BJ (cell line): ENCODE data around the gene HSP90AA1. TPM values are rescaled to one million over a fixed set of nuclear protein-coding genes. Genes with fewer than 3 reads are reported as not detected.
"Not testable (repeated sequence)": the region's sequence is repeated elsewhere in the genome, so short reads cannot be mapped to it uniquely, and the experiment has no call there.

Source experiments
- CTCF ChIA-PET: fragments of 350-600 bp; formaldehyde crosslinking; extraction: SDS; loops from one replicate; lab custom pipeline; 2021; ENCODE audit warnings: antibody characterized with exemption, inconsistent platforms; lab: Yijun Ruan, JAX
- POLR2A ChIA-PET: fragments of 300-600 bp; sonication (Branson Sonifier 250); formaldehyde crosslinking; extraction: SDS; loops from one replicate; lab custom pipeline; 2021; ENCODE audit warnings: antibody characterized with exemption; lab: Charles Lee
- DNase-seq: peaks from one replicate; pipeline ENCODE4 v3.0.0-alpha.2; 2011; ENCODE audit warnings: low read depth
- H3K27me3 ChIP-seq: 2 replicates; pipeline ENCODE4 v1.6.0; 2011; ENCODE audit warnings: low read length; ENCODE audit not compliant: control insufficient read depth, insufficient read depth
- H3K36me3 ChIP-seq: 2 replicates; pipeline ENCODE4 v1.5.1; 2011; ENCODE audit warnings: low read length; ENCODE audit not compliant: control insufficient read depth, insufficient read depth
- H3K4me3 ChIP-seq: 2 replicates; pipeline ENCODE4 v1.5.1; 2011; ENCODE audit warnings: low read depth, mild to moderate bottlenecking, control low read depth, low read length
- CTCF ChIP-seq: IDR thresholded peaks from 2 replicates; pipeline ENCODE4 v1.5.1; 2011; ENCODE audit warnings: low read depth, mild to moderate bottlenecking, control low read depth, inconsistent platforms, low read length, moderate library complexity; ENCODE audit not compliant: insufficient read depth
- polyA plus RNA-seq: library from polyadenylated mRNA; depleted of rRNA; stranded (reverse); fragments of >200 nt; gene quantifications from 2 replicates; pipeline ENCODE4 v1.2.3, GENCODE V29; 2011

HSP90AA1 gene
- polyA plus RNA-seq, 1 experiment: 222 TPM

DNA sequence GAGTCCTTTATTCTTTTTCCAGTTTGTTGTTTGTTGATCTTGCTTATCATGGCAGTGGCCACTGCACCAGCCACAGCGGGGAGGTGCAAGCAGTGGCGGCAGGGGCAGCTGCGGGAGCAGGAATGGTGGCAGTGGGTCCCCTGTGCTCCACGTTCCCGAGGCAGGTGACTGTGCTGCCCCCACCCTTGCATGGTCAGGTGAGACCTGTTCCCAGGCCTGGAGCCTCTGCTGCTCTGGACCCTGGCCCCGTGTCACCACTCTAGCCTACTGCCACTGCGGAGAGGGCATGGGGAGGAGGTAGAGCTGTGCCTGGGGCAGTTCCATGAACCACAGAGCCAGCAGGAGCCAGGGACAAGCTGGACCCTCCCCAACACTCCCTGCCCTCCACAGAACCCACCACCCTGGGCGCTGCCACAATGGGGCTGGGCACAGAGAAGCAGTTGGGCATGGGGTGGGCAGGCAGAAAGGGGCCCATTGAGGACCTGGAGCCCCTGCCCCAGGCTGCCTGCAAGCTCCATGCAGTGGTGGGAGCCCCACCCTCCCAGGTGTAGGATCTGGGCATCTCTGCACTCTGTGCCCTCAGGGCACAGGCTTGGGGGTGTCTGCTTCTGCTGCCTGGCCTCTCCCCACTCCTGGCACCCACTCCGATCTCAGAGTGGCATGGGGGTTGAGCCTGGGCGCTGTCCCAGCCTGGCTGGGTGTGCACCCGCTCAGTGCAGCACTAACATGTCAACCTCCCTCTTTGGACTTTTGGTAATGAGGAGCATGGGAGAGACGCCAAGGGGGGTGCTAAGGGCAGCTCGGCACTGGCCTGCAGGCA is 29.7 kb upstream of the HSP90AA1 start:
- POLR2A ChIA-PET: no interaction called here
- Histone ChIP-seq H3K4me3 (no peak overlapping the region), H3K36me3 (no peaks in the 10 kb centered on the region; the same call in 1 of the 2 replicates), H3K27me3 (no peaks in the 10 kb centered on the region)
- DNase-seq: no peak
- CTCF ChIA-PET: interaction anchor here (0.6 to 1.5 kb wide), 4 partner anchors 12 to 307 kb away, joined by 3 to 4 read pairs (median 3); no protein-coding TSS in a partner anchor
- no peak for TF ChIP-seq CTCF

DNA sequence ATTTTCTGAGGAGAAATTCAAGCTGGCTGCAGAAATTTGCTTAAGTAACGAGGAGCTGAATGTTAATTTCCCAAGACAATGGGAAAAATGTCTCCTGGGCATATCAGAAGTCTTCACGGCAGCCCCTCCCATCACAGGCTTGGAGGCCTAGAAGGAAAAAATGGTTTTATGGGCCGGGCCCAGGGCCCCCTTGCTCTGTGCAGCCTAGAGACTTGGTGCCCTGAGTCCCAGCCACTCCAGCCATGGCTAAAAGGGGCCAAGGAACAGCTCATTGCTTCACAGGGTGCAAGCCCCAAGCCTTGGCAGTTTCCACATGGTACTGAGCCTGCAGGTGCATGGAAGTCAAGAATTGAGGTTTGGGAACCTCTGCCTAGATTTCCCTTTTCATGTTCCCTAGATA is 24.3 kb upstream of the HSP90AA1 start:
- no peak overlapping the region for H3K4me3 ChIP-seq
- CTCF ChIA-PET: interaction anchor here (0.7 to 2.6 kb wide), 2 partner anchors 13 to 149 kb away, joined by 3 to 12 read pairs; no protein-coding TSS in a partner anchor
- no peak for TF ChIP-seq CTCF
- POLR2A ChIA-PET: no interaction called here
- DNase-seq: no peak
- no peaks in the 10 kb centered on the region for H3K36me3 ChIP-seq
- no peaks in the 10 kb centered on the region for H3K27me3 ChIP-seq

- DNase-seq, H3K4me3 ChIP-seq, H3K36me3 ChIP-seq, H3K27me3 ChIP-seq, CTCF ChIA-PET, POLR2A ChIA-PET: not testable (repeated sequence)
Measured at GRCh38 chr14:102109332-102109731, 22.5 kb upstream of the HSP90AA1 start.

DNA sequence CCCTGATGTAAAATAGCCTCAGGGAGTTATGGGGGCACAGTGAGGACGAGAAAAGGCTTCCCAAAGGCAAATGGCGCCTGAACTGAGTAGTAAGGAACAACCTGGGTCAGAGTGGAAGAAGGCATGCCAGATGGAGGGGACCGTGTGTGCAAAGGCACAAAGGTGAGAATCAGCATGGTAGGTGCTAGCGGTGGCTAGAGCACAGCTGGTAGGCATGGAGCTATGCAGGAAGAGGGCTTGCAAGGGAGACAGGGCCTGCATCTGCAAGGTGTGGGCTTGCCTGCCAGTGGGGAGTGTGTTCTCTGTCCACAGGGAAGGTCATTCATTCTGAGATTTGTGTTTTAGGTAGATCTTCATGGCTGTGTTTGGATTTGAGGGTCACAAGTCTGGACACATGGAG is 18.5 kb upstream of the HSP90AA1 start:
- no peak overlapping the region for H3K4me3 ChIP-seq
- POLR2A ChIA-PET: no interaction called here
- H3K27me3 ChIP-seq: no peaks in the 10 kb centered on the region
- TF ChIP-seq CTCF: no peak
- no peak for DNase-seq
- H3K36me3 ChIP-seq: no peaks in the 10 kb centered on the region
- CTCF ChIA-PET: interaction anchor here (0.9 to 3.3 kb wide), 2 partner anchors 9 to 139 kb away, joined by 3 to 17 read pairs; no protein-coding TSS in a partner anchor

DNA sequence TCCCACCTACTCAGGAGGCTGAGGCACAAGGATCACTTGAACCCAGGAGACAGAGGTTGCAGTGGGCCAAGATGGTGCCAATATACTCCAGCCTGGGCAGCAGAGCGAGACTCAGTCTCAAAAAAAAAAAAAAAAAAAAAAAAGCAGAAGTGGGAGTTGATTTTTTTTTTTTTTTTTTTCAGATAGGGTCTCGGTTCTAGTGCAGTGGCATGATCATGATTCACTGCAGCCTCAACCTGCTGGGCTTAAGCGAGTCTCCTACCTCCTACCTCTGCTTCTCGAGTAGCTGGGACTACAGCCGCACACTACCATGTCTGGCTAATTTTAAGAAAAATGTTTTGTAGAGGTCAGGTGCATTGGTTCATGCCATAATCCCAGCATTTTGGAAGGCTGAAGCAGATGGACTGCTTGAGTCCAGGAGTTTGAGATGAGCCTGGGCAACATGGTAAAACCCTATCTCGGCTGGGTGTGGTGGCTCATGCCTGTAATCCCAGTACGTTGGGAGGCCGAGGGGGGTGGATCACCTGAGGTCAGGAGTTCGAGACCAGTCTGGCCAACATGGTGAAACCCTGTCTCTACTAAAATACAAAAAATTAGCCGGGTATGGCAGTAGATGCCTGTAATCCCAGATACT is 16.3 kb upstream of the HSP90AA1 start:
- Histone ChIP-seq H3K27me3 (no peaks in the 10 kb centered on the region), H3K36me3 (no peaks in the 10 kb centered on the region), H3K4me3 (no peak overlapping the region)
- TF ChIP-seq CTCF: no peak
- ChIA-PET POLR2A (no interaction called here), CTCF (no interaction called here)
- no peak for DNase-seq
